ENCODE data around the gene P3H2.
"Not testable (repeated sequence)": the region's sequence is repeated elsewhere in the genome, so short reads cannot be mapped to it uniquely, and the experiment has no call there.

The P3H2 gene

GRCh38 chr3:189974359-189974758 is 146.3 kb downstream of the P3H2 start:
- DNase-seq = no peak

GRCh38 chr3:189967254-189967865 is 153.3 kb downstream of the P3H2 start:
- peak; percentile 78 for DNase-seq

- no peak for DNase-seq
These were observed 153.9 kb downstream of the P3H2 start for GRCh38 chr3:189966843-189967242.

GRCh38 chr3:189964623-189965332 is 155.9 kb downstream of the P3H2 start:
- DNase-seq = no peak

GRCh38 chr3:189962466-189962865 is 158.2 kb downstream of the P3H2 start:
- no peak for DNase-seq

- peak; percentile 87 for DNase-seq
These were observed 159.1 kb downstream of the P3H2 start for GRCh38 chr3:189961522-189962161.

GRCh38 chr3:189961086-189961485 is 159.6 kb downstream of the P3H2 start:
- not testable (repeated sequence) for DNase-seq

- DNase-seq = no peak
These were observed 165.7 kb downstream of the P3H2 start for GRCh38 chr3:189954733-189955665.

- DNase-seq = no peak
These were observed 167.1 kb downstream of the P3H2 start for GRCh38 chr3:189953551-189953950.

- DNase-seq = no peak
These were observed 168.4 kb downstream of the P3H2 start for GRCh38 chr3:189952272-189952671.

- no peak for DNase-seq
These were observed 170.4 kb downstream of the P3H2 start for GRCh38 chr3:189950258-189950657.

- no peak for DNase-seq
These were observed 171.1 kb downstream of the P3H2 start for GRCh38 chr3:189949580-189949979.

GRCh38 chr3:189948724-189949045 is 172.0 kb downstream of the P3H2 start:
- no peak for DNase-seq

GRCh38 chr3:189947948-189948723 is 172.6 kb downstream of the P3H2 start:
- DNase-seq = peak; percentile 57

GRCh38 chr3:189947068-189947467 is 173.6 kb downstream of the P3H2 start:
- DNase-seq = no peak

GRCh38 chr3:189945935-189946709 is 174.6 kb downstream of the P3H2 start:
- no peak for DNase-seq

GRCh38 chr3:189944285-189945145 is 176.2 kb downstream of the P3H2 start:
- DNase-seq = peak; percentile 41

GRCh38 chr3:189942948-189943347 is 177.7 kb downstream of the P3H2 start:
- no peak for DNase-seq

- no peak for DNase-seq
These were observed 179.0 kb downstream of the P3H2 start for GRCh38 chr3:189941679-189942078.

- no peak for DNase-seq
These were observed 179.6 kb downstream of the P3H2 start for GRCh38 chr3:189941125-189941524.

Measured in hematopoietic multipotent progenitor cell treated with erythropoietin and hydrocortisone succinate and interleukin-3 and kit ligand, for 4 days (in vitro differentiated cells).